Measurements from ENCODE around the gene VPS13C.

Gene VPS13C

DNA sequence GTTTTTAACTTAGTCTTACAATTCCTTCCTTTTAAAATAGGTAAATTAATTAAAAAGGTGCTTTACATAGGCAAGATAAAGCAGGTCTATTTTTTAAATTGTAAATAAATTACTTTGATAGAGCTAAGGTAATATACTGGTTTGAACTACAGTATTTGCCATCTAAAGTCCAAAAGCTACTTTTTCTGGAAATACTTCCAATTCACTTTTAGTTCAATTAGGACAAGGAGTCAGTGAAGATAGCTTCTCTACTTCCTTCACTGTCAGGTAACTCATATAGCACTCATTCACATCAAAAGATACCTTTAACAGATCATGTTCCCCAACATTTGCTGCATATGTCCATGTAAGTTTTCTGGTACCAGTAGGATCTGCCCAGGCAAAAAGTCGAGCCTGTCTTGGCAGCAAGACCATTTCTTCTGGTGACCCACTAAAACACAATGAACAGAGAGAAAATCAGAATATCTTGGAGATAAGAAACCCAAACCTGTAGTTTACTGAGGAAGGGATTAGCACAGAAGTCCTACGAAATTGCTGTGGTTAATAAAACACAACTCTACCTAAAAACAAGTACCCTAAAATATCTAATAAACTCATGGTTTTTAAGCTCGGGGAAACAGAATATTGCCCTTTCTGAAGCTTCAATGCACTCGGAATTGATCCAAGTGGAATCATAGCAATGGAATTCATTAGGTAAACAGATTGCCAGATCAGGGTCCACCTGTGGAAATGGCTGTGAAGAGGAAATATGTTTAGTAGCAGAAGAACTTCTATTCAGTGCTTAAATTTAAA is 153.1 kb downstream of the VPS13C start:
- H3K27me3 ChIP-seq (ENCODE audit: control insufficient read depth, insufficient read depth, low read length), result no peaks in the 10 kb centered on the region
- H3K36me3 ChIP-seq (ENCODE audit: control insufficient read depth, insufficient read depth, low read length), result peaks cover 5% of the 10 kb centered on the region
- H3K9ac ChIP-seq (ENCODE audit: low read length), result no peak overlapping the region
- H3K4me1 ChIP-seq (ENCODE audit: control insufficient read depth, insufficient read depth, low read length), result no peaks in the 10 kb centered on the region
- no peak overlapping the region for H3K4me3 ChIP-seq (ENCODE audit: low read length)
- no peak overlapping the region for H3K27ac ChIP-seq (ENCODE audit: low read depth, low read length)

DNA sequence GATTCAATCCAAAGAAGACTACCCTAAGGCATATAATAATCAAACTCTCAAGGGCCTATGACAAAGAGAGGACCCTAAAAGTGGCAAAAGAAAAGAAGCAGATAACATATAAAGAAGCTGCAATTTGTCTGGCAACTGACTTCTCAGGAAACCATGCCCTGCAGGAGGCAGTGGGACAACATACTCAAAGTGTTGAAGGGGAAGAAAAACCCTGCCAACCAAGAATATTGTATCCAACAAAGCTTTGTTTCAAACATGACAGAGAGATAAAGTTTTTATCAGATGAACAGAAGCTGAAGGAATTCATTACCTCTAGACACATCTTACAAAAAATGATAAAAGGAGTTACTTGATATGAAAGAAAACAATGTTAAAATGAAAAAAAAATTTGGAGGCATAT is 167.1 kb downstream of the VPS13C start:
- Histone ChIP-seq H3K9ac (ENCODE audit: low read length) (no peak overlapping the region), H3K27ac (ENCODE audit: low read depth, low read length) (no peak overlapping the region), H3K4me1 (ENCODE audit: control insufficient read depth, insufficient read depth, low read length) (no peaks in the 10 kb centered on the region), H3K36me3 (ENCODE audit: control insufficient read depth, insufficient read depth, low read length) (peaks cover 5% of the 10 kb centered on the region), H3K27me3 (ENCODE audit: control insufficient read depth, insufficient read depth, low read length) (no peaks in the 10 kb centered on the region), H3K4me3 (ENCODE audit: low read length) (no peak overlapping the region)

DNA sequence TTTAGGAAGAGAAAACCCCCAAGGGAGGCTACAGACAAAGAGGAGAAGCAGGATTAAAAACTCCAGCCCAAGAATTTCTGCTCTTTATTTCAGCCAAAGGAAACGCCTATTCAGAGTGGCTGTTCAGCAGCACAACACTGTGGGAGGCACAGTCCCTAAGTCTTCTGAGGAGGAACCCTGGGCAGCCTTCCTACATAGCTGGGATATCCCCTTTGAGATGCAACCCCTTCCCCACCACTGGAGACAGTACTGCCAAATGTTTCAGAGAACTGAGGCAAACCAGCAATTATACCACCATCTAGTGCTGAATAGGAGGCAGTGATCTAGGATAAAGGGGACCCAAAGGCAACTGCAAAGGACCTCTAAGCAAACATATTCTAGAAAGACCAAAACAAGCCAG is 168.1 kb downstream of the VPS13C start:
- H3K9ac ChIP-seq (ENCODE audit: low read length), result no peak overlapping the region
- H3K4me3 ChIP-seq (ENCODE audit: low read length), result no peak overlapping the region
- peaks cover 5% of the 10 kb centered on the region for H3K36me3 ChIP-seq (ENCODE audit: control insufficient read depth, insufficient read depth, low read length)
- H3K4me1 ChIP-seq (ENCODE audit: control insufficient read depth, insufficient read depth, low read length), result no peaks in the 10 kb centered on the region
- no peak overlapping the region for H3K27ac ChIP-seq (ENCODE audit: low read depth, low read length)
- no peaks in the 10 kb centered on the region for H3K27me3 ChIP-seq (ENCODE audit: control insufficient read depth, insufficient read depth, low read length)

DNA sequence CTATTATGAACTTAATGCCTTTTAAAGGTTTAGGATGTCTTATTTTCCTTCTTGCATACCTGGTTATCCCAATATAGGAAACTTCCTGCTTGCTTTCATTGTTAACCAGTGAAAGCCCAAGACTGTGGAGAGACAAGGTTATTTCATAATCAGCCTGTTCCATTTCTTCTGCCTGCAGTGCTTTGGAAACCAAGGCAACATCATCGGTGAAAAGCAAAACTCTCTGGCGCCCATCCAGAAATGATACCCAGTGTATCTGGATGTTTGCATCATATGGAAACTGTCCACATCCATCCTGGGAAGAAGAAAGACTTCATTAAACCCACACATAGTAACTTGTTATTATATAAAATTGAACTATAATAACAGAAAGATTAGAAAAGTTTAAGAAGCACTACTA is 170.1 kb downstream of the VPS13C start:
- no peak overlapping the region for H3K27ac ChIP-seq (ENCODE audit: low read depth, low read length)
- peaks cover 5% of the 10 kb centered on the region for H3K36me3 ChIP-seq (ENCODE audit: control insufficient read depth, insufficient read depth, low read length)
- H3K27me3 ChIP-seq (ENCODE audit: control insufficient read depth, insufficient read depth, low read length), result no peaks in the 10 kb centered on the region
- no peak overlapping the region for H3K9ac ChIP-seq (ENCODE audit: low read length)
- no peaks in the 10 kb centered on the region for H3K4me1 ChIP-seq (ENCODE audit: control insufficient read depth, insufficient read depth, low read length)
- H3K4me3 ChIP-seq (ENCODE audit: low read length), result no peak overlapping the region

DNA sequence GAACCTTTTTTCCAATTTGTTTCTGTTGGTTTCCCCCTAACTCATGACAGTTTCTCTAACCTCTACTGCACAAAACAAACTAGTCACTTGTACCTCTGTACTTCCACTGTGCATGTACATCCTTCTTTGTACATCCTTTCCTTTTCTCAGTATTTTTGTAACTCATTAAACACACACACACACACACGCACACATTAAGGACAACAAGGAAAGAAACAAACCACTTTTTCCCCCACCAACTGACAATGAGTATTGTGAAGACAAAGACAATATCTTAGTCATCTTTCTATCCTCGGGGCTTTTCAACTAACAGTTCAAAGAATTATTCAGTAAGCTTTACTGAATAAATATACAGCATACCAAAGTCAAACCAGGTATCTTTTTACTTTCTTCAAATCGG is 170.5 kb downstream of the VPS13C start:
- Histone ChIP-seq H3K4me1 (ENCODE audit: control insufficient read depth, insufficient read depth, low read length) (no peaks in the 10 kb centered on the region), H3K4me3 (ENCODE audit: low read length) (no peak overlapping the region), H3K36me3 (ENCODE audit: control insufficient read depth, insufficient read depth, low read length) (peaks cover 5% of the 10 kb centered on the region), H3K27me3 (ENCODE audit: control insufficient read depth, insufficient read depth, low read length) (no peaks in the 10 kb centered on the region), H3K9ac (ENCODE audit: low read length) (no peak overlapping the region), H3K27ac (ENCODE audit: low read depth, low read length) (no peak overlapping the region)

DNA sequence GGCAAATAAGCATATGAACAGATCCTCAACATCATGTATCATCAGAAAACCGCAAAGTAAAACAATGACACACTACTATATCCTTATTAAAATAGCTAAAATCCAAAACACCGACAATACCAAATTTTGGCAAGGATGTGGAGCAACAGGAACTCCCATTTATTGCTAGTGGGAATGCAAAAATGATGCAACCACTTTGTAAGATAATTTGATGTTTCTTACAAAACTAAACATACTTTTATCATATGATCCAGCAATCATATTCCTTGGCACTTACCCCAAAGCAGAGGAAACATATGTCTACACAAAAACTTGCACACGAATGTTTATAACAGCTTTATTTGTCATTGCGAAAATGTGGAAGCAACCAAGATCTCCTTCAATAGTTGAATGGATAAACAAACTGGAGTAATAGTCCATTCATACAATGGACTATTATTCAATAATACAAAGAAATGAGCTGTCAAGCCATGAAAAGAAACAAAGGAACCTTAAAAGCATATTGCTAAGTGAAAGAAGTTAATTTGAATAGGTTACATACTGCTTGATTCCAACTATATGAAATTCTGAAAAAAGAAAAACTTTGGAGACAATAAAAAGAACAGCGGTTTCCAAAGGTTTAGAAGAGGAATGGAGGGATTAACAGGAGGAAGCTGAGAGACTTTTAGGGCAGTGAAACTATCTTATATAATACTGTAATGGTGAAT is 172.0 kb downstream of the VPS13C start:
- H3K36me3 ChIP-seq (ENCODE audit: control insufficient read depth, insufficient read depth, low read length), result peaks cover 5% of the 10 kb centered on the region
- H3K9ac ChIP-seq (ENCODE audit: low read length), result no peak overlapping the region
- H3K4me3 ChIP-seq (ENCODE audit: low read length), result no peak overlapping the region
- no peaks in the 10 kb centered on the region for H3K4me1 ChIP-seq (ENCODE audit: control insufficient read depth, insufficient read depth, low read length)
- H3K27me3 ChIP-seq (ENCODE audit: control insufficient read depth, insufficient read depth, low read length), result no peaks in the 10 kb centered on the region
- H3K27ac ChIP-seq (ENCODE audit: low read depth, low read length), result no peak overlapping the region

DNA sequence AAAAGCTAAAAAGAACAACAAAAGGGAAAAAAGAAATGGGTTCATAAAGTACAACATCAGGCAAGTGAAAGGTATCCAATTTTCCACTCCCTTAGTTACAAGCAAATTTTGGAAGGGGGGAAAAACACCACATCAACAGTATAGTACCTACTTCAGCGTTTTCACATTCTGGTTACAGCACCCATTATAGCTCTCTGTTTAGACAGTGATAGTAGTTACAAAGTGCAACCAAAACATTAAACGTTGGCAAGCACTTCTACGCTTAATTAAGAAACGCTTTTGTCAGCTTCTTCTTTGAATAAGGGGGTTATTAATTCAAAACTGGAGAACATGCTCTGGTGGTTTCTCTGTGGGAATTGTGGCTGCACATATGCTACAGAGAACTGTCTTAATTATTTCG is 180.2 kb downstream of the VPS13C start:
- H3K9ac ChIP-seq (ENCODE audit: low read length), result no peak overlapping the region
- no peak overlapping the region for H3K27ac ChIP-seq (ENCODE audit: low read depth, low read length)
- H3K27me3 ChIP-seq (ENCODE audit: control insufficient read depth, insufficient read depth, low read length), result no peaks in the 10 kb centered on the region
- peaks cover 2% of the 10 kb centered on the region for H3K36me3 ChIP-seq (ENCODE audit: control insufficient read depth, insufficient read depth, low read length)
- H3K4me1 ChIP-seq (ENCODE audit: control insufficient read depth, insufficient read depth, low read length), result no peaks in the 10 kb centered on the region
- no peak overlapping the region for H3K4me3 ChIP-seq (ENCODE audit: low read length)

DNA sequence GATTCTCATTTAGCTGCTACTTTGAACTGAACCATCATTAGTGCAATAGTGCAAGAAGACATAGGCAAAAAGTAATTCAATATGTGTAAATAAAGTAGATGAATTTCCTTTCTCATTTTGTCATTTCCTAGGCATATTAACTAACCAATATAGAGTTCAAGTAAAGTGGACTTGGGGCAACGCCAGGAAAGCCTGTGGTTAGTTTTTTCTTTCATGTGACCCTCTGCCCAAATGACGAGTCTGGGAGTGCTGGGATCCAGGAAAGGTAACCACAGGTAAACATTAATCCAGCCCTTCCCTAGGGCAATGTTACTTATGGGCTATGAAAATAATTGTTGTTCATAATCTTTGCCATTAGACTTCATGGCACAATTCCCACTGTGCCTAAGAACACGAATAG is 181.0 kb downstream of the VPS13C start:
- no peak overlapping the region for H3K9ac ChIP-seq (ENCODE audit: low read length)
- H3K27ac ChIP-seq (ENCODE audit: low read depth, low read length), result no peak overlapping the region
- no peaks in the 10 kb centered on the region for H3K27me3 ChIP-seq (ENCODE audit: control insufficient read depth, insufficient read depth, low read length)
- peaks cover 2% of the 10 kb centered on the region for H3K36me3 ChIP-seq (ENCODE audit: control insufficient read depth, insufficient read depth, low read length)
- H3K4me1 ChIP-seq (ENCODE audit: control insufficient read depth, insufficient read depth, low read length), result no peaks in the 10 kb centered on the region
- no peak overlapping the region for H3K4me3 ChIP-seq (ENCODE audit: low read length)

DNA sequence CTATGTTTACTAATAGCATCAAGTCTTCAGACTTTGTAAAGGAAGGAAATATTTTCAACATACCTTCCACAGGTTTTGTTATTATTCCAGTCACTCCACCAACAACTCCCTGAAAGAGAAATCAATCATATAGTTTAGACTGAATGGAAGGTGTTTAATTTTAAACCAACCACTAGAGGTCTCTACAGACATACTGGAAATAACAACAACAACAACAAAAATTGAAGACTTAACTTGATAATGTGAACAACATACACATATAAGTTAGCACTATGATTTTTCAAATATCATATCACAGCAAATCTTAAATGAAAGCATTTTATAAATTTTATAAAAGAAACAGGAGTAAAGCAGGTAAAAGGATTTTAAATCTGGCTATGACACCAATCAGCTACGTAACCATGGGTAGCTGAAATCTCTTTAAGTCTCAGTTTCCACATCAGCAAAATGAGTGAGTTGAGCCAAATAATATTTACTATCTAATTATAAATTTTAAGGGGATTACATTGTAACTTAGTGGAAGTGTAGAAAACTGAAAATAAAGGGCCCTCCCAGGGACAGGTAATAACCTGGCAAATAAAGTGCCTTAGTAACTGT is 188.2 kb downstream of the VPS13C start:
- no peak overlapping the region for H3K27ac ChIP-seq (ENCODE audit: low read depth, low read length)
- H3K4me3 ChIP-seq (ENCODE audit: low read length), result no peak overlapping the region
- H3K4me1 ChIP-seq (ENCODE audit: control insufficient read depth, insufficient read depth, low read length), result no peaks in the 10 kb centered on the region
- peaks cover 8% of the 10 kb centered on the region for H3K36me3 ChIP-seq (ENCODE audit: control insufficient read depth, insufficient read depth, low read length)
- H3K9ac ChIP-seq (ENCODE audit: low read length), result no peak overlapping the region
- no peaks in the 10 kb centered on the region for H3K27me3 ChIP-seq (ENCODE audit: control insufficient read depth, insufficient read depth, low read length)

DNA sequence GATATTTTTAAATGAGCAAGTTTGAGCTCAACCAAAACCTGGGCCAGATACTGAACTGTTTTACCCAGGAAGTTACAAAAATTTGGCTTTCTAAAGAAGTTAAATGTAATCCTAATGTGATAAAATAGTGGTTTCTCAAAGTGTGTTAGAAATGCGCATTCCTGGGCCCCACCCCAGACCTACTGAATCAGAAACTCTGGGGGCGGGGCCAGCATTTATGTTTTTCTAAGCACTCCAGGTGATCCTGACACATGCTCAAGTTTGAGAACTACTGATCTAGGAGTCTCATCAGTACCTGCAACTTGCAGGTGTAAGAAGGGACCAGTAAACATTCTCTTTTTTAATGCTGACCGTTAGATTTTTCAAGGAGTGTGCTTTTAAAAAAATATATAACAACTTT is 190.6 kb downstream of the VPS13C start:
- no peak overlapping the region for H3K27ac ChIP-seq (ENCODE audit: low read depth, low read length)
- no peaks in the 10 kb centered on the region for H3K27me3 ChIP-seq (ENCODE audit: control insufficient read depth, insufficient read depth, low read length)
- H3K4me3 ChIP-seq (ENCODE audit: low read length), result no peak overlapping the region
- no peak overlapping the region for H3K9ac ChIP-seq (ENCODE audit: low read length)
- no peaks in the 10 kb centered on the region for H3K4me1 ChIP-seq (ENCODE audit: control insufficient read depth, insufficient read depth, low read length)
- peaks cover 8% of the 10 kb centered on the region for H3K36me3 ChIP-seq (ENCODE audit: control insufficient read depth, insufficient read depth, low read length)

DNA sequence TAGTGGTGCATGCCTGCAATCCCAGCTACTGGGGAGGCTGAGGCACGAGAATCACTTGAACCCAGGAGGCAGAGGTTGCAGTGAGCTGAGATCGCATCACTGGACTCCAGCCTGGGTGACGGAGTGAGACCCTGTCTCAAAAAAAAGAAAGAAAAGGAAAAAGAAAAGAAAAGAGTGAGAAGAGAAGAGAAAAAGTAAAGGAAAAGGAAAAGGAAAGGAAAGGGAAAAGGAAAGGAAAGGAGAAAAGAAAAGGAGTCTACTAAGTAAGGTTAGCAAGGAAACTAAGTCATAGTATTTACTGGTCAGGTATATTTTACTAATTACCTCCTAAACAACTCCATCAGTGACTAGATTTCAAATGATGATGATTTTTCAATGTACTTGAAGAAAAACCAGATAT is 198.3 kb downstream of the VPS13C start:
- Histone ChIP-seq H3K9ac (ENCODE audit: low read length) (no peak overlapping the region), H3K27ac (ENCODE audit: low read depth, low read length) (no peak overlapping the region), H3K4me3 (ENCODE audit: low read length) (no peak overlapping the region), H3K27me3 (ENCODE audit: control insufficient read depth, insufficient read depth, low read length) (no peaks in the 10 kb centered on the region), H3K4me1 (ENCODE audit: control insufficient read depth, insufficient read depth, low read length) (no peaks in the 10 kb centered on the region), H3K36me3 (ENCODE audit: control insufficient read depth, insufficient read depth, low read length) (peaks cover 6% of the 10 kb centered on the region)

DNA sequence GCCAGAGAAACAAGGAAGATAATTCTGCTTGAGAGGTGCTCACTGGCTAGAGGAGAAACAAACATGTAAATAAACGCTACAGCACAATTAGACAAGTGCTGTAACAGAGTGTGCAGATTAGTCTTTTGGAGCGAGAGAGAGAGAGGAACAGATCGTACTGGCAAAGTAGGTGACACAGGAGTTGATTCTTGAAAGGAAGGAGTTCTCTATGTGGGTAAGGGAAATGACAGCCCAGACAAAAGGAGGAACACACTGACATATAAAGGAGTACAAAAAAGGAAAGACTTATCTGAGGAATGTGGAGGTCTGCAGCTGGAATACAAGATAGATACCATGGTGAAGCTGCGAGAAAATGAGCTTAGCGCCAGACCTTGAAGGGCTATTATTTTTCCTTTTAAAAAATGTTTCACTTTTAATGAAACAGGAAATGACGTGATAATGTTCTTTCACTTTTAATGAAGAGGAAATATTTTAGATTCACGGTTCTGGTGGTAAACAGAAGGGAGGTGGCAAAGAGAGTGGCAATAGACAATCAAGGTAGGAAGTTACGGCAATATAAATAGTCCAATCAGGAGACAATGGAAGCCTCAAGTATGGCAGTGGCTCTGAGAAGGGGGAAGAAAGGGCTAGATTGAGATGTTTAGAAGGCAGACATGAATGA is 202.9 kb downstream of the VPS13C start:
- Histone ChIP-seq H3K9ac (ENCODE audit: low read length) (no peak overlapping the region), H3K36me3 (ENCODE audit: control insufficient read depth, insufficient read depth, low read length) (peaks cover 4% of the 10 kb centered on the region), H3K27ac (ENCODE audit: low read depth, low read length) (no peak overlapping the region), H3K27me3 (ENCODE audit: control insufficient read depth, insufficient read depth, low read length) (no peaks in the 10 kb centered on the region), H3K4me1 (ENCODE audit: control insufficient read depth, insufficient read depth, low read length) (no peaks in the 10 kb centered on the region), H3K4me3 (ENCODE audit: low read length) (no peak overlapping the region)

All from rectal smooth muscle tissue (tissue), 1 donor.